ENCODE measurements around the gene YARS1.

GRCh38 chr1:32729254-32730046 is 87.7 kb downstream of the YARS1 start:
- TF ChIP-seq POLR2A (IDR thresholded peaks at IDR 0.05) (no peak), CTCF (IDR thresholded peaks at IDR 0.05) (no peak), POLR2AphosphoS5 (IDR thresholded peaks at IDR 0.05) (no peak)

All from breast epithelium (tissue), 3 donors.